Ishikawa (cell line): ENCODE measurements around the gene IL15RA.

Source experiments
- CEBPB ChIP-seq: IDR thresholded peaks from 2 replicates; pipeline ENCODE4 v1.6.1; 2012
- CREB1 ChIP-seq: IDR thresholded peaks from 2 replicates; pipeline ENCODE4 v1.6.1; 2012; ENCODE audit warnings: low read depth
- EGR1 ChIP-seq: IDR thresholded peaks from 2 replicates; pipeline ENCODE4 v1.6.1; 2012
- EP300 ChIP-seq: IDR thresholded peaks from 2 replicates; pipeline ENCODE4 v1.6.1; 2012; ENCODE audit warnings: borderline replicate concordance
- FOXM1 ChIP-seq: IDR thresholded peaks from 2 replicates; pipeline ENCODE4 v1.6.1; 2012; ENCODE audit warnings: low read depth, borderline replicate concordance
- MAX ChIP-seq: IDR thresholded peaks from 2 replicates; pipeline ENCODE4 v1.6.1; 2012
- NFIC ChIP-seq: IDR thresholded peaks from 2 replicates; pipeline ENCODE4 v1.6.1; 2012
- RAD21 ChIP-seq: IDR thresholded peaks from 2 replicates; pipeline ENCODE4 v1.6.1; 2012; ENCODE audit warnings: low read depth
- REST ChIP-seq: IDR thresholded peaks from 2 replicates; pipeline ENCODE4 v1.6.1; 2012; ENCODE audit warnings: low read depth, mild to moderate bottlenecking
- TAF1 ChIP-seq: IDR thresholded peaks from 2 replicates; pipeline ENCODE4 v1.6.1; 2012; ENCODE audit warnings: low read depth, mild to moderate bottlenecking
- TCF12 ChIP-seq: IDR thresholded peaks from 2 replicates; pipeline ENCODE4 v1.6.1; 2012; ENCODE audit warnings: low read depth
- TEAD4 ChIP-seq: IDR thresholded peaks from 2 replicates; pipeline ENCODE4 v1.6.1; 2012
- USF1 ChIP-seq: IDR thresholded peaks from 2 replicates; pipeline ENCODE4 v1.6.1; 2012
- YY1 ChIP-seq: IDR thresholded peaks from 2 replicates; pipeline ENCODE4 v1.6.1; 2012; ENCODE audit warnings: low read depth
- ZBTB7A ChIP-seq: IDR thresholded peaks from 2 replicates; pipeline ENCODE4 v1.6.1; 2012; ENCODE audit warnings: low read depth

Gene IL15RA

GRCh38 chr10:5970527-5970926 is 6.8 kb downstream of the IL15RA start:
- TF ChIP-seq YY1 (no peak), MAX (no peak), USF1 (no peak), RAD21 (no peak), EP300 (no peak), TAF1 (no peak), CEBPB (no peak), TCF12 (no peak), CREB1 (no peak), NFIC (no peak), FOXM1 (no peak), REST (no peak), ZBTB7A (no peak), EGR1 (no peak), TEAD4 (no peak)

- TF ChIP-seq NFIC (no peak), USF1 (no peak), FOXM1 (no peak), EGR1 (no peak), MAX (no peak), TAF1 (no peak), RAD21 (no peak), TEAD4 (no peak), CREB1 (no peak), REST (no peak), CEBPB (no peak), YY1 (no peak), TCF12 (no peak), ZBTB7A (no peak), EP300 (no peak)
Measured at GRCh38 chr10:5970066-5970465, 7.3 kb downstream of the IL15RA start.

GRCh38 chr10:5968681-5969453 is 8.5 kb downstream of the IL15RA start:
- TF ChIP-seq EP300, result no peak
- TF ChIP-seq CEBPB, result no peak
- TF ChIP-seq ZBTB7A, result no peak
- peak; percentile 33; the same call in 1 of the 2 replicates for TF ChIP-seq MAX
- no peak for TF ChIP-seq USF1

- no peak for TF ChIP-seq RAD21
- no peak for TF ChIP-seq REST
- no peak for TF ChIP-seq EP300
- TF ChIP-seq TAF1, result no peak
- no peak for TF ChIP-seq YY1
- no peak for TF ChIP-seq NFIC
- TF ChIP-seq CREB1, result no peak
- no peak for TF ChIP-seq CEBPB
- no peak for TF ChIP-seq TEAD4
Measured at GRCh38 chr10:5968037-5968680, 9.2 kb downstream of the IL15RA start.
